ENCODE results near the gene BICD1. TPM values are rescaled to one million over a fixed set of nuclear protein-coding genes. Genes with fewer than 3 reads are reported as not detected.

Gene BICD1
- total RNA-seq, 1 experiment from 2014 or later = 6.6 TPM

- DNase-seq (ENCODE audit: low read depth) = peak; percentile 16
Observed at GRCh38 chr12:32240831-32241230, 134.2 kb downstream of the BICD1 start.

GRCh38 chr12:32242641-32243040 is 136.0 kb downstream of the BICD1 start:
- no peak for DNase-seq (ENCODE audit: low read depth)

- no peak for DNase-seq (ENCODE audit: low read depth)
Observed at GRCh38 chr12:32248441-32249140, 141.9 kb downstream of the BICD1 start.

- DNase-seq (ENCODE audit: low read depth) = no peak
Observed at GRCh38 chr12:32249777-32250176, 143.1 kb downstream of the BICD1 start.

- DNase-seq (ENCODE audit: low read depth) = no peak
Observed at GRCh38 chr12:32252199-32253073, 145.8 kb downstream of the BICD1 start.

- no peak for DNase-seq (ENCODE audit: low read depth)
Observed at GRCh38 chr12:32253154-32253790, 146.6 kb downstream of the BICD1 start.

GRCh38 chr12:32254260-32254956 is 147.8 kb downstream of the BICD1 start:
- DNase-seq (ENCODE audit: low read depth) = no peak

- no peak for DNase-seq (ENCODE audit: low read depth)
Observed at GRCh38 chr12:32255588-32255987, 148.9 kb downstream of the BICD1 start.

- no peak for DNase-seq (ENCODE audit: low read depth)
Observed at GRCh38 chr12:32257695-32258496, 151.2 kb downstream of the BICD1 start.

GRCh38 chr12:32260696-32261095 is 154.0 kb downstream of the BICD1 start:
- DNase-seq (ENCODE audit: low read depth) = no peak

GRCh38 chr12:32261638-32262037 is 155.0 kb downstream of the BICD1 start:
- no peak for DNase-seq (ENCODE audit: low read depth)

- peak; percentile 35 for DNase-seq (ENCODE audit: low read depth)
Observed at GRCh38 chr12:32264961-32265360, 158.3 kb downstream of the BICD1 start.

GRCh38 chr12:32265456-32265855 is 158.8 kb downstream of the BICD1 start:
- no peak for DNase-seq (ENCODE audit: low read depth)

- no peak for DNase-seq (ENCODE audit: low read depth)
Observed at GRCh38 chr12:32265951-32266350, 159.3 kb downstream of the BICD1 start.

- DNase-seq (ENCODE audit: low read depth) = no peak
Observed at GRCh38 chr12:32266756-32267155, 160.1 kb downstream of the BICD1 start.

- DNase-seq (ENCODE audit: low read depth) = peak; percentile 11
Observed at GRCh38 chr12:32270818-32271710, 164.4 kb downstream of the BICD1 start.

GRCh38 chr12:32272465-32272864 is 165.8 kb downstream of the BICD1 start:
- no peak for DNase-seq (ENCODE audit: low read depth)

- peak; percentile 27 for DNase-seq (ENCODE audit: low read depth)
Observed at GRCh38 chr12:32273063-32273522, 166.4 kb downstream of the BICD1 start.

- no peak for DNase-seq (ENCODE audit: low read depth)
Observed at GRCh38 chr12:32273712-32274111, 167.1 kb downstream of the BICD1 start.

GRCh38 chr12:32274665-32275064 is 168.0 kb downstream of the BICD1 start:
- no peak for DNase-seq (ENCODE audit: low read depth)

All from LHCN-M2 (cell line).